HG02943 (cell line): ENCODE measurements around the gene CAD.
"Not testable (repeated sequence)": the region's sequence is repeated elsewhere in the genome, so short reads cannot be mapped to it uniquely, and the experiment has no call there.

Experiments used
- ATAC-seq: cut with Tn5 transposase; IDR thresholded peaks from one replicate; pipeline ENCODE4 v1.9.1; 2021; ENCODE audit warnings: mild to moderate bottlenecking, low read depth, moderate library complexity; ENCODE audit not compliant: unreplicated experiment

The CAD gene

DNA sequence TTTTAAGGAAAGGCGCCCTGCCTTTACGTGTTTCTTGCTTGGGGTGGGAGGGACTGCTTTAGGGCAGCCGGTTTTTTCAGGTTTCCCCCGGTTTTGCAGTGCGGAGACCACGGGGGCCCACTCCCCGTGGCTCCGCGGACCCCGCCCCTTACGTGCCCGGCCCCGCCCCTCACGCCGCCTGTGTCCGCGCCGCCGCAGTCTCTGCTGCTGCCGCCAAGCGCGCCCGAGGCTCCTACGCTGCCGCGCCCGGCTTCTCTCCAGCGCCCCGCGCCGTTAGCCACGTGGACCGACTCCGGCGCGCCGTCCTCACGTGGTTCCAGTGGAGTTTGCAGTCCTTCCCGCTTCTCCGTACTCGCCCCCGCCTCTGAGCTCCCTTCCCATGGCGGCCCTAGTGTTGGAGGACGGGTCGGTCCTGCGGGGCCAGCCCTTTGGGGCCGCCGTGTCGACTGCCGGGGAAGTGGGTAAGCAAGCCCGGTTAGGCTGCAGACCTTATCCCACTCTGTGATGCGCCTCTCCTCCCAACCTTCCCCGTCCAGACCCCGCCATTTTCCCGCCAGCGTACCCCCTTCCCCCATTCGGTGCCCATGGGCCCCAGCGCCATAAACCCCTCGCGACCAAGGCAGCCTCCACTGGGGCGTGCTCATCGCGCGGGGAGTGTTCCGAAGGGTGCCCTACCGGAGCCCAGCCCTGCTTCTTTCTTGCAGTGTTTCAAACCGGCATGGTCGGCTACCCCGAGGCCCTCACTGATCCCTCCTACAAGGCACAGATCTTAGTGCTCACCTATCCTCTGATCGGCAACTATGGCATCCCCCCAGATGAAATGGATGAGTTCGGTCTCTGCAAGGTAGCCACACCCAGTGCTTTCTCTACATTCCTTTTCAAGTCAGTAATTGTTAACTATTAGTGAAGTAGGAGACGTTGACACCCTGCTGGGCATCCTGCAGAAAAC, at the start of gene CAD:
CAD (plus strand) TSS at position 197 of the 949 bp plus-strand sequence; CDS start at position 380, 183 bp downstream.
- ATAC-seq, result peak; percentile 67

DNA sequence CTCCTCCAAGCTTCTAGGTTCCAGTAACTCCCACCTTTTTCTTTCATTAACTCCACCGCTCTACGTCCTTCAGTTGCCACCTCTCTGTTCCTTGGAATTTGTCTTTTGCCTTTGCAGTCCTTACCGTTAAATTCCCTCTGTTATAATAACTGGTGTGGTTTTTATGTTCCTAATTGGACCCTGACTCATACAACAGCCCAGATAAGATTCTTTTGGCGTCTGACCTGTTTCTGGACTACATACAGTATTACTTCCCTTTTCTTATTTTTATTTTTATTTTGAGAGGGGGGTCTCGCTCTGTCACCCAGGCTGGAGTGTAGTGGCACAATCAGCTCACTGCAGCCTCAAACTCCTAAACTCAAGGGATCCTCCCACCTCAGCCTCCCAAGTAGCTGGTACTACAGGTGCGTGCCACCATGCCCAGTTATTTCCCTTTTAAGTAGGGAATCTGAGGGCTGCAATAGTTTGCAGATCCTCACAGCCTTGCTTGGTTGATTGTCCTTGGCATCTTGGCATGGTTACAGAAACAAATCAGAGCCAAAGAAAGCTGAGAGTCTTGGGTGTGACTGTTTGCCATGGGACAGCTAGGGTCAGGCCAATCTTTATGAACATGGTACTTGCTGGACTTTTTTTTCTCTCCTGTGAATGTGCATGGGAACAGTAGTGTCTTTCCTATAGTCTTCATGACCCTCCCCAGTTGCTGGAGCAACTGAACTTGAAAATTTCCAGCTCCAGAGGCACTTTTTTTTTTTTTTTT, 46.4 kb upstream of the CAD start:
- no peak for ATAC-seq

DNA sequence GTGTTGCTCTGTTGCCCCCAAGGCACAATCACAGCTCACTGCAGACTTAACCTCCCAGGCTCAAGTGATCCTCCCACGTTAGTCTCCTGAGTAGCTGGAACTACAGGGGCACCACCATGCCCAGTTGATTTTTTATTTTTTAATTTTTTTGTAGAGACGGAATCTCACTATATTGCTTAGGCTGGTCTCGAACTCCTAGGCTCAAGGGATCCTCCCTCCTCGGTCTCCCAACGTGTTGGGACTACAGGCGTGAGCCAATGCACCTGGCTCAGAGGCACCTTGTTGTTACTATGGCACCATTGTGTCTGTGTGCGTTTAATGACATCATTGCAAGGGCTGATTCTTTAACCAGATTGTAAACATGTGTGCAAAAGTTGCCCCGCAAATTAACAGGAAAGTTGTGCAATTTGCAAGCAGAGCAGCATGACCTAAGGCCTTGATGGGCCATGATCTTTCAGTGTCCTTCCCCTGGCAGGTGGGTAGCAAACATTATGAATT, 45.8 kb upstream of the CAD start:
- ATAC-seq, result no peak

DNA sequence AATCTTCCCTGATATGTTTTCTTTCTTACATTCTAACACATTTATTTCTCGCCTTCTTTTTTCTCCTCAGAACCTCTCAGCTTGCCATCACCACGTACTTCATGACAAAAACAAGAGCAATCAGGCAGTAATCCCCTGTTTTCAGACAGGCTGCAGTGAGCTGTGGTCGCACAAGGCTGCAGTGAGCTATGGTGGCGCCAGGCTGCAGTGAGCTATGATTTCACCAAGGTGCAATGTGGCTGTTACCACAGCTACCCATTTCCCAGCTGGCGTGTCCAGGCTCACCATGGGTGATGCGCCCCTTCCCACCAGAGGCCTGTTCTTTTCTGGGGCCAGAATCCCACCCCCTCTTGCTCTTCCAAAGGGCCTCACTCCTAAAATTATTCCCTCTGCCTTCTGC, 42.5 kb upstream of the CAD start:
- ATAC-seq, result no peak

DNA sequence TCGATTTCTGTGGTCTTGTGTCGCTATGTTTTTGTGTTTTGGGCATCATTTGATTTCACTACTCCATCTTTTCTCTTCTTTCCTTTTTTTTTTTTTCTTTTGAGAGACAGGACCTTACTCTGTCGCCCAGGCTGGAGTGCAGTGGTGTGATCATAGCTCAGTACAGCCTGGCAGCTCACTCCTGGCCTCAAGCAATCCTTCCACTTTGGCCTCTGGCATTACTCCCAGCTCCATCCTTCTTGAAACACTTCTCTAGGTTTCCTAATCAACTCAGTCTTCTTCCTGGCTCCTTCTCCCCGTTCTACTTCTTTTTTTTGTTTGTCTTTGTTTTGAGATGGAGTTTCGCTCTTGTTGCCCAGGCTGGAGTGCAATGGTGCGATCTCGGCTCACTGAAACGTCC, 41.8 kb upstream of the CAD start:
- no peak for ATAC-seq

DNA sequence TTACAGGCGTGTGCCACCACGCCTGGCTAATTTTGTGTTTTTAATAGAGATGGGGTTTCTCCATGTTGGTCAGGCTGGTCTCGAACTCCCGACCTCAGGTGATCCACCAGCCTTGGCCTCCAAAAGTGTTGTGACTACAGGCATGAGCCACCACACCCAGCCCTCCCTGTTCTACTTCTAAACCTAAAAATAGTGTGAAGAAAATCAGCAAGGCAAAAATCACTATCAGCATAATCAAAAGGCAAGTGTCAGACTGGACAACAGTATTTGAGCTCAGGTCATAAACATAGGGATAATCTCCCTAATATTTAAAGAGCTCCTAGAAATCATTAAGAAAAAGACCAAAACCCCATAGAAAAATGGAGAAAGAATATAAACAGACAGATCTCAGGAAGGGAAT, 41.4 kb upstream of the CAD start:
- not testable (repeated sequence) for ATAC-seq

DNA sequence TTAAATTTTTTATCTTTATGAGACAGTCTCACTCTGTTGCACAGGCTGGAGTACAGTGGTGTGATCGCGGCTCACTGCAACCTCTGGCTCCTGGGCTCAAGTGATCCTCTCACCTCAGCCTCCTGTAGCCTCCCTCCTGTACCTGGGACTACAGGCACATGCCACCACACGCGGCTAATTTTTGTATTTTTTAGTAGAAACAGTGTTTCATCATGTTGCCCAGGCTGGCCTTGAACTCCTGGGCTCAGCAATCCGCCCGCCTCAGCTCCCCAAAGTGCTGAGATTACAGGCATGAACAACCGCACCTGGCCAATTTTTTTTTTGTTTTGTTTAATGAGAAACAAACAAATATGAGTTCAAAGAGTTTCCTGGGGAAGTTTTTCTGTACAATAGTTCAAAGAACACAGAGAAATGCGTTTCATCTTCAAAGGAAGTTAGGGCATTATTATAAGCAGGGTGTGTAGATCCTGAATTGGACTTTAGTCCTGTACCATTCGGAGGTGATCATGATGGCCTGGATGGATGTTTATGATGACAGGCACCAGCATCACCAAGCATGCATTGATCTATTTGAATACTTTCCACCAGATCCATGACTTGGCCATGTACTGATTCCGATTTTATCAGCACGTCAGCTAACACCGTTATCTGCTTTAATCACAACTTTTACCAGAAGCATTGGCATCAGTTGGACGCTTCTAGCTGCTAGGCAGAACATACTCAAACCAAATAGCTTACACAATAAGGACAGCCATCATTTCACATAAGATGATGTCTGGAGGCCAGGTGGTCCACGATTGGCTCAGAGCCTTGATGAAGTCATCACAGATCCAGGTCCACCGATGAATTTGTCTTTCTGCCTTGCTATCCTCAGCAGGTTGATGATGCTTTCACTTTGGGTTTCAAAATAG, 39.5 kb upstream of the CAD start:
- ATAC-seq, result no peak

DNA sequence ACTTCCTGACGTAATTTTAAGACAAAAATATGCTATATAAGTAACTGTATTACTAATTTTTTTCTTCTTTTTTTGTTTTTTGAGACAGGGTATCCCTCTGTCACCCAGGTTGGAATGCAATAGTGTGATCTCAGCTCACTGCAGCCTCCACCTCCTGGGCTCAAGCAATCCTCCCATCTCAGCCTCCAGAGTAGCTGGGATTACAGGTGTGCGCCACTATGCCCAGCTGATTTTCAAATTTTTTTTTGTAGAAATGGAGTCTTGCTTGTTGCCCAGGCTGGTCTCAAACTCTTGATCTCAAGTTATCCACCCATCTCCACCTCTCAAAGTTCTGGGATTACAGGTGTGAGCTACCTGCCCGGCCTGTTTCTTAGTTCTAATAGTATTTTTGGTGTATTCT, 38.7 kb upstream of the CAD start:
- ATAC-seq, result no peak

DNA sequence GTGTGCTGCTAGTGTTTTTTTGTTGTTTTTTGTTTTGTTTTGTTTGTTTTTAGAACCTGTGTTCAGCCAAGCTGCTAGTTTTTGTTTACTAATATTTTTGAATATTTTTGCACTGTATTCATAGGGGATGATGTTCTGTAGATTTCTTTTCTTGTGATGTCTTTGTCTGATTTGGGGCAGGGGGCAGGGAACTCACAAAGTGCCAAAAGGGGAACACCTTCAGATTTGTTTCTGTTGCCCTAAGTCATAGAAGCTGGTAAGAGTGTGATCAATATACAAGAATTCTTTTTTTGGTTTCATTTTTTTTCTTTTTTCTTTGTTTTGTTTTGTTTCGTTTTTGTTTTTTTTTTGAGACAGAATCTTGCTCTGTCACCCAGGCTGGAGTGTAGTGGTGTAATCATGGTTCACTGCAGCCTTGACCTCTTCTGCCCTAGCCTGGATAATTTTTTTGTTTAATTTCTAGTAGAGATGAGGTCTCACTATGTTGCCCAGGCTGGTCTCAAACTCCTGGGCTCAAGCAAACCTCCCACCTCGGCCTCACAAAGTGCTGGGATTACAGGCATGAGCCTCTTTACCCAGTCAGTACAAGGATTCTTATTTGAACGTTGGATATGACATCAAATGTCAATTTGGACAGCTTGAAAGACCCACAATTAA, 37.7 kb upstream of the CAD start:
- ATAC-seq, result no peak

DNA sequence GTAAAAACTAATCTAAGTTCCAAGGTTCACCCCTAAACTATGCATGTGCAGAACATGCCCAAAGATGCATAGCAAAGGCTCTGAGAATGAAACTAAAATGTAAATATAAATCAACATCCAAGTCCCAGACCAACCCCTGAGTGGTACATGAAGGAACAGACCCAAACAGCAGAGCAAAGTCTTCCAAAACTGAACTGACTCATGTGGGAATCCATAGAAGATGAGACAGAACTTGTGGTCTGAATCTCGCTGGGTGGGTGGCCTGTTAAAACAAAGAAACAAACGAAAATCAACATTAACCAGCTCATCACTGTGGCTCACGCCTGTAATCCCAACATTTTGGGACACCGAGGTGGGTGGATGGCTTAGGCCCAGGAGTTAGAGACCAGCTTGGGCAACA, 34.8 kb upstream of the CAD start:
- ATAC-seq, result no peak

DNA sequence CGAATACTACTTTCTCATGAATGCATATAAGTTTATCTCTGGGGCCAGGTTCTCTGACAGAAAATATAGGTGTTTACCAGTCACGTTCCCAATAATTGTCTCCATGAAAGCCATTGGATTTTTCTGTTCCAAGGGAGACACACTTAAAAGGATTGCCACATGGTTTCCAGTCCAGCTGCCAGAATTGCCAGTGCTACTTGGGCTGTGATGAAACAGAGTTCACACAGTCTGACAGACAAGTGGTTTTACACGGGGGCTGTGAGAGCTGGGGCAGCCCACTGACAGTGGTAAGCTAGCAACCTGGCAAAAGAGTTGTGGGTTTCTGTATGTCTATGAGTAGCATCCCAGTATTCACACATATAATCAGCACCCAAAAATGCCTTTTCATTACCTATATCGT, 33.1 kb upstream of the CAD start:
- no peak for ATAC-seq

DNA sequence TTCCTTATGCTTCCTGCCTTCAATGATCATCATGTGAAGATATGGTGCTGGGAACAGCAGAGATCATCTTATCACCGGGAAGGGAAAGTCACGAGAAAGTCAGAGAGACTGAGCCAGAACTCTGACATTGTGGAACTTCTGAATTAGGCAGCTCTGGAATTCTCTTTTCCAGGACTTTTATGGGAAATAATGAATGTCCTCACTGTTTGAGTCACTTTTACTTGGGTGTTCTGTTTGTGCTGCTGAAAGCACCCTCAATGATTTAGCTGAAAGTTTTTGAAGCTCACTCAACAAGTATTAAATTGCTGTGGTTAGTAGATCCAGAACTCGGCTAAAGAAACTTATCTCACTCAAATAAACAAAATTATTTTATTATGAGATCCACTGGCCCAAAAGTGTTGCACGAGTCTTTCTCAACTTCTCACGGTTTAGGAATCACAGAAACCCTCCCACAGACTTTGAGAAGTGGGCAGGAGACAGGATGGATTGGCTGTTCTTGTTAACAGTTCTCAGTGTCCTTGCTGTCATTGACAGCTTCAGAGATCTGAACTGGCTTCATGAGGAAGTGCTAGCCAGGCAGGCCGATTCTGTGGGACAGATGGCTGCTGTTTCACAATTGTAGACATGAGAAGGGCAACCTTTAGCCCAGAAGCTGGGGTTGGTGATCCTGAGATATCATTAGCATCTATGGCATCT, 31.7 kb upstream of the CAD start:
- ATAC-seq, result no peak

DNA sequence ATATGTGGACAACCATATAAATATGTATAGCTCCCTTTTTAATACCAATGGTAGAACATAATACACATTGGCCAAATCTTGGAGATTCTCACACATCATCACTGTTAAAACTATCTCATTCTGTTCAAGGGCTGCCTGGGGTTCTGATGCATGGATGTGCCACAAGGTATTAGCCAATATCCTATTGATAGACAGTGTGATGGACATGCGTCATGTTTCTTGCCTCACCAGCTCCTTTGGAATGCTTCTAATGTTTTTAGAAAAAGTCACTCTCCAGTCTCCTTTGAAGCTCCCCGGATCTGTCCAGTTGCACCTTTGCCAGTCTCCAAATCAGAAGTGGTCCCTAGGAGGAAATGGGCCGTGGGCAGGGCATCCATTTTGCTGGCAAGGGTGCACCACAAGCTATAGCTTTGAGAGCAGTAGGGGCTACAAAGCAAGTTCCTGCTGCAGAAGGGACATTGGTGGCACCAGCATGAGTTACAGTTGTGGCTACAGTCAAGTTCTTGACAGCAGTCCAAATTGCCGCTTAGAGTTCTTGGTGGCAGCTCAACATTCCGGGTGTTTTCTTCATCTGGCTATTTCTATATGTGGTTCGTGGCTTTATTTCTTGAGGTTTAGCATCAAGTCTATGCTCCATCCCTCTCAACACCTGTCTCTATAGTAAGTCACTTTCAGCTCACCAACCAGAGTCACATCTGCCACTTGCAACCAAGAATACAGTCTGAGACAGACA, 30.4 kb upstream of the CAD start:
- ATAC-seq, result no peak

DNA sequence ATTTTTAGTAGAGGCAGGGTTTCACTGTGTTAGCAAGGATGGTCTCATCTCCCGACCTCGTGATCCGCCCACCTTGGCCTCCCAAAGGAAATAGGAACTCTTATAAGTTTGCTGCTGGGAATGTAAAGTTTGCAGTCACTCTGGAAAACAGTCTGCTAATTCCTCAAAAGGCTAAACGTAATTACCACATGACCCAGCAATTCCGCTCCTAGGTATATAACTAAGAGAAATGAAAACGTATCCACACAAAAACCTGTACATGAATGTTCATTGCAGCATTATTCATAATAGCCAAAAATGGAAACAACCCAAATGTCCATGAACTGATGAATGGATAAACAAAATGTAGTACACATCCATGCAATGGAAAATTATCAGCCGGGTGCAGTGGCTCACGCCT, 27.2 kb upstream of the CAD start:
- no peak for ATAC-seq

DNA sequence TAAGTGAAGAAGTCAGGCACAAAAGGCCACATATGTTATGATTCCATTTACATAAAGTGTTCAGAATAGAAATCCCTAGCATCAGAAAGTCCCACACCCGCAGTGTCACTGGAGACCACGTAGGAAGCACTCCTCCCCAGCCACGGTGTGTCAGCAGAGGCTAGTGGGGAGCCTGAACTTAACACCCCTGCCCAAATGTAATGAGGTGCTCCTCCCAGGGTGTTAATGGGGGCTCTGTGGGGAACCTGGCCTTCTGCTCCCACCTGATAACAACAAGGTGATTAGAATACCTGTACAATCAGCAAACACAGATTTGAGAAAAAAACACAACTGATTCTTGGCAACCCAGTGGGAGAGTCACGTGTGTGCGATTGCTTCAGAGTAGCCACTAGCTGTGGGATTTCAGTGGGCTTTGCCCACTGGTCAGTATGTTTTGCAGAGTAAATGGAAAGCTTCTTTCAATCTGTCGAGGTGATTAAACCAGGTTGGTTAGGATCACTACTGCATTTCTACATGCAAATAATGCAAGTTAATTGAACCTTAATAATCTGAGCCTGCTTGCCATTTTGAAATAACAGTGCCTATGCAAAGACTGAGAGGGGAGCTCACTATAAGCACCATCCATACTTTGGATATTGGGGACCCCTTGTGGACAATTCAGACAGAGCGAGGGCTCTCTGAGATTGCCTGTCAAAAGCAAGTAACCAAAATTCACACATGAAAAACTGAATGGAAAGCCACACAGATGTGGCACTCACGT, 25.9 kb upstream of the CAD start:
- no peak for ATAC-seq

DNA sequence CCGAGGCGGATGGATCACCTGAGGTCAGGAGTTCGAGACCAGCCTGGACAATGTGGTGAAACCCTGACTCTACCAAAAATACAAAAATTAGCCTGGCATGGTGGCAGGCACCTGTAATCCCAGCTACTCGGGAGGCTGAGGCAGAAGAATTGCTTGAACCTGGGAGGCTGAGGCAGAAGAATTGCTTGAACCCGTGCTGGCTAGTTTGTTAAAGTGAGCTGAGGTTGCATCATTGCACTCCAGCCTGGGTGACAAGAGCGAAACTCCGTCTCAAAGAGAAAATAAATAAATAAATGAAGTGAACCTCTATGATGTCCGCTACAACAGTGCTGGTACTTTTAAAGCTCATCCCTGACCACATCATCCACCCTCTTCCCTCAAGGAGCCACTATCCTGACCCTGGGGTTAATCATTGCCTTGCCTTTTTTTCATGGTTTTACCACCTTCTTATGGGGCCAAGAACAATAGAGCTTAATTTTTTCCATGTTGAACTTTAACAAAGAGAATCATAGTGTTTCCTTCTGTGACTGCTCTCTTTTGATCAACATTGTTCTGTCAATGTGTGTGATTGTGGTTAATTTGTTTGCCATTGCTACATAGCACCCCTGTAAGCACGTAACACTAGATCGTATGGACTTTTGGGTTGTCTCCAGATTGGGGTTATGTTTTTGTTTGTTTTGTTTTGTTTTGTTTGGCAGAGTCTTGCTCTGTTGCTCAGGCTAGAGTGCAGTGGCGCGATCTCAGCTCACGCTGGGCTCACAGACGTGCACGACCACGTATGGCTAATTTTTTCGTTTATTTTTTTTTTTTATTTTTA, 22.4 kb upstream of the CAD start:
- ATAC-seq, result no peak

DNA sequence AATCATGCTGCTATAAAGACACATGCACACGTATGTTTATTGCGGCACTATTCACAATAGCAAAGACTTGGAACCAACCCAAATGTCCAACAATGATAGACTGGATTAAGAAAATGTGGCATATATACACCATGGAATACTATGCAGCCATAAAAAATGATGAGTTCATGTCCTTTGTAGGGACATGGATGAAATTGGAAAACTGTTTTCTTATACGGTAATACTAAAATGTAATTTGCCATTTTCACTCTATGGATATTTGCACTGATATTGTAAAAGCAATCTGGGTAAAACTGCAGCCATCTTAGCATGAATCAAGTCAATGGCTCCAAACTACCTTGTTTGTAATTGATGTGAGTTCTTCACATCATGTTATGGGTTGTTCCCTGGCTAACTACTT, 21.4 kb upstream of the CAD start:
- not testable (repeated sequence) for ATAC-seq
